ENCODE results near the gene HSPA5.
"Not testable (repeated sequence)": the region's sequence is repeated elsewhere in the genome, so short reads cannot be mapped to it uniquely, and the experiment has no call there.

HSPA5 gene

GRCh38 chr9:125195591-125195990 is 45.6 kb downstream of the HSPA5 start:
- not testable (repeated sequence) for DNase-seq

- DNase-seq: not testable (repeated sequence)
These were observed 46.7 kb downstream of the HSPA5 start for GRCh38 chr9:125194466-125194865.

- DNase-seq: peak in 3 of 58 donors; percentile 15 to 30 (median 19)
These were observed 50.8 kb downstream of the HSPA5 start for GRCh38 chr9:125190361-125190801.

- DNase-seq: peak; percentile 81 to 98 (median 96)
These were observed 51.5 kb downstream of the HSPA5 start, which contains the start of gene PPP6C for GRCh38 chr9:125189361-125190289. Gene PPP6C (minus strand): TSS chr9:125189803. CDS start chr9:125189718, 85 bp downstream.

- DNase-seq: peak in 6 of 58 donors; percentile 23 to 51 (median 38)
These were observed 52.2 kb downstream of the HSPA5 start for GRCh38 chr9:125189011-125189360.

Data from anterior cingulate cortex (tissue), 58 donors.